Brain microvascular endothelial cell (primary cell): ENCODE results near the gene PRDM2.

ENCODE experiments used
- DNase-seq: peaks from one replicate; pipeline ENCODE4 v3.0.0-alpha.2; 2020
- H3K27ac ChIP-seq: fragments of 250-450 bp; sonication (Bioruptor Pico); 2 replicates; pipeline ENCODE4 v1.5.1; 2020; ENCODE audit warnings: mild to moderate bottlenecking, moderate library complexity
- H3K27me3 ChIP-seq: fragments of 250-450 bp; sonication (Bioruptor Pico); replicated peaks from 2 replicates; pipeline ENCODE4 v1.5.1; 2020; ENCODE audit warnings: mild to moderate bottlenecking
- H3K36me3 ChIP-seq: fragments of 250-450 bp; sonication (Bioruptor Pico); replicated peaks from 2 replicates; pipeline ENCODE4 v1.5.1; 2020; ENCODE audit warnings: mild to moderate bottlenecking
- H3K4me3 ChIP-seq: 2 replicates; pipeline ENCODE4 v1.5.1; 2011; ENCODE audit warnings: low read depth, mild to moderate bottlenecking, control low read depth, low read length, moderate library complexity
- in situ Hi-C: cut with HindIII; loops from 2 replicates; pipeline ENCODE4 v1.10.0; 2017; ENCODE audit warnings: low sequenced_read_pairs, low pct_ligation_motif_present
- TF ChIP-seq, protein P1 (sequence below): IDR thresholded peaks from 2 replicates; pipeline ENCODE4 v1.5.1; 2011; ENCODE audit warnings: low read depth, mild to moderate bottlenecking, moderate library complexity, low read length, control low read depth, inconsistent platforms; ENCODE audit errors: missing control alignments

PRDM2 gene

GRCh38 chr1:13760340-13760739 lies 60.4 kb downstream of the PRDM2 start:
- in situ Hi-C loops, result no loop called here
- Histone ChIP-seq H3K4me3 (no peak overlapping the region), H3K27me3 (no peaks in the 10 kb centered on the region), H3K36me3 (no peaks in the 10 kb centered on the region), H3K27ac (no peak overlapping the region)
- no peak for DNase-seq
- TF ChIP-seq, protein P1, sequence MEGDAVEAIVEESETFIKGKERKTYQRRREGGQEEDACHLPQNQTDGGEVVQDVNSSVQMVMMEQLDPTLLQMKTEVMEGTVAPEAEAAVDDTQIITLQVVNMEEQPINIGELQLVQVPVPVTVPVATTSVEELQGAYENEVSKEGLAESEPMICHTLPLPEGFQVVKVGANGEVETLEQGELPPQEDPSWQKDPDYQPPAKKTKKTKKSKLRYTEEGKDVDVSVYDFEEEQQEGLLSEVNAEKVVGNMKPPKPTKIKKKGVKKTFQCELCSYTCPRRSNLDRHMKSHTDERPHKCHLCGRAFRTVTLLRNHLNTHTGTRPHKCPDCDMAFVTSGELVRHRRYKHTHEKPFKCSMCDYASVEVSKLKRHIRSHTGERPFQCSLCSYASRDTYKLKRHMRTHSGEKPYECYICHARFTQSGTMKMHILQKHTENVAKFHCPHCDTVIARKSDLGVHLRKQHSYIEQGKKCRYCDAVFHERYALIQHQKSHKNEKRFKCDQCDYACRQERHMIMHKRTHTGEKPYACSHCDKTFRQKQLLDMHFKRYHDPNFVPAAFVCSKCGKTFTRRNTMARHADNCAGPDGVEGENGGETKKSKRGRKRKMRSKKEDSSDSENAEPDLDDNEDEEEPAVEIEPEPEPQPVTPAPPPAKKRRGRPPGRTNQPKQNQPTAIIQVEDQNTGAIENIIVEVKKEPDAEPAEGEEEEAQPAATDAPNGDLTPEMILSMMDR, result no peak

DNA sequence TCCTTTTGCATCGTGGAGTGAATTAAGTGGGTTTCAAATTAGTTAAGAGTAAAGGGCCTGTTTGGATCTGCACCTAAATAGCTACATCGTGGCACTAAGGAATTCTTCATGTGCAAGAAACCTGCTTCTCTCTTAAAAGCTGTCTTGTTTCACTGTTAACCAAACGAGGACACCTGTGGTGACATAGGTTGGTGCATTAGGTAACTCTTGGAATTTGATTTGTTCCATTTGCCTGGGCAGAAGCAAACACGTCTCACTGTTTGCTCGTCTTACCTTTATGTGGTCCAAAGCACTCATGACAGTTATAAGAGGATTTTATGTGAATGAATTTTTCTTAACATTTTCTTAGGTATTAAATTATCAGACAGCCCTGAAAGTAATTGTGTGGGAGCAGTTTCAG lies 60.9 kb downstream of the PRDM2 start:
- DNase-seq, result no peak
- no peak overlapping the region for H3K27ac ChIP-seq
- no peaks in the 10 kb centered on the region for H3K36me3 ChIP-seq
- no peak overlapping the region for H3K4me3 ChIP-seq
- no peaks in the 10 kb centered on the region for H3K27me3 ChIP-seq
- in situ Hi-C loops, result no loop called here
- TF ChIP-seq, protein P1, result no peak

DNA sequence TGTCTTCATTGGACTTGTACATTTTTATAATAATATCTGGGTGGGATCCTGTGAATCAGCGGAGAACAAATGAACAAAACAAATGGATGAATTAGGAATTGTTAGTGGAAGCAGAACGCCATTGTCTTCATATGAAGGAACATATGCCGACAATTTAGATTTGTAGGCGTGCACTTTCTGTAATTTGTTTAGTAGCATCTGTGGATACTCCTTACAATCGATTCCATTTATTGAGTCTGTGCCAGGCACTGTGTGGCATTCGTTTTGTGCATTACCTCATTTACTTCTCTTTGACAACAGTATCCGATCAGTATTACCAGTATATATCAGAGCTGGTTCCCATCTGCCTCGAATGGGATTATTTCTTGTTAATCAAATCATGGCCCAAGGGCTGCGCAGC lies 61.9 kb downstream of the PRDM2 start:
- Histone ChIP-seq H3K4me3 (no peak overlapping the region), H3K36me3 (no peaks in the 10 kb centered on the region), H3K27me3 (no peaks in the 10 kb centered on the region), H3K27ac (no peak overlapping the region)
- in situ Hi-C loops, result no loop called here
- no peak for DNase-seq
- TF ChIP-seq, protein P1, result no peak

DNA sequence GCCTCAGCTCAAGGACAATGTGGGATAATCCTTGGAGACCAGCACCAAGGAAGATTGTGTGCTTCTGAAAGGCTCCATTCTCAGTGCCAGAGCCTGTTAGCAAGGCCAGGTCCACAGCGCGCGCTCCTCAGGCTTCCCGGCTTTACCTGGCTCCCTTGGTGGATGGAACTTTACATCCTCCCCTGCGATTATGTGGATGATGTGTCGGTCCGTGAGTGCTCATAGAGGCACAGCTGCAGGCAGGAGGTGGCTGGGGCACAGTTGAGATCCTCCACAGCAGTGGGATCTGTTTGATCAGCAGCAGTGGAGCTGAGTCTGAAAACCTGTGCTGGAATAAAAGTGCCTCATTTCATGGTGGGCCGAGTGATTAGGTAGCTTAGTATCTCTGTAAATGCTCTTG lies 62.7 kb downstream of the PRDM2 start:
- no peak overlapping the region for H3K27ac ChIP-seq
- no peaks in the 10 kb centered on the region for H3K27me3 ChIP-seq
- H3K36me3 ChIP-seq, result no peaks in the 10 kb centered on the region
- H3K4me3 ChIP-seq, result no peak overlapping the region
- in situ Hi-C loops, result no loop called here
- TF ChIP-seq, protein P1, result no peak
- DNase-seq, result no peak

DNA sequence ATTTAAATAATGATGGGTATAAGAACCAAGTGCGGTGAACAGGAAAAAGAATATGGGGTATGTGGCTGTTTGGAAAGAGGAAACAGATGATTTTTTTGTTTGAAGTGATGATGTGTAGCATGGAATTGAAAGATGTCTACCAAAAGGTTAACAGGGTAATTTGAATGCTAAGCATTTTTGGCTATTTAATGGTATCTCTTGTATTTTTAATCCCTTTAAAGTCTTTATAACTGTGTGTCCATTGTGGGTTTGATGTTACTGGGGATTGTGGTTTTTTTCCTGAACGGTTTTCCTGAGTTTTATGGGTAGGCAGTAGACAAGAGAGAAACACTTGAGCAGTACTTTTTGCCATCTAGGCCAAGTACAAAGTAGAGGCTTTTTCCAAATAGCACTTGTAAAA lies 63.2 kb downstream of the PRDM2 start:
- no peaks in the 10 kb centered on the region for H3K36me3 ChIP-seq
- no peak for DNase-seq
- H3K4me3 ChIP-seq, result no peak overlapping the region
- TF ChIP-seq, protein P1, result no peak
- H3K27ac ChIP-seq, result no peak overlapping the region
- in situ Hi-C loops, result no loop called here
- H3K27me3 ChIP-seq, result no peaks in the 10 kb centered on the region

DNA sequence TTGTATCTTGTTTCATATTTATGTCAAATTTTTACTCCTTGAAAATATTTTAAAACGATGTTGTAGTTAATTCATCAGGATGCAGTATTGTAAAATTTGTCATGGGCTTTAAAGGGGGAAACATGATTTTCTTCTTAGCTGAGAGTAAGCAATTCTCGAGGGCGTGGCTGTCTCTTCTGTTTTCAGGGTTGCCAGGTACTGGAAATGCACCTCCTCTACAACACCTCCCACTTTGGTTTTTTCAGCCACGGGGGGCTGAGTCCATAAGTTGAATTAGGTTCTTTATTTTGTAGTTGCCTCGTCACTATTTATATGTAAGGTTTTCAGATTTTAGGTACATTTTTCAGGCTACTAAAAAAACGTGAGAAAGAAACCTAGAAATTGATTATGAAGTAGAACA lies 64.0 kb downstream of the PRDM2 start:
- H3K27ac ChIP-seq, result no peak overlapping the region

More for the DNA sequence above, 64.0 kb downstream of the PRDM2 start:
- no peaks in the 10 kb centered on the region for H3K27me3 ChIP-seq
- DNase-seq, result no peak
- H3K36me3 ChIP-seq, result no peaks in the 10 kb centered on the region
- in situ Hi-C loops, result no loop called here
- H3K4me3 ChIP-seq, result no peak overlapping the region
- TF ChIP-seq, protein P1, result no peak
